GM20000 (cell line): ENCODE measurements around the gene PLCD3.

Source experiments
- DNase-seq: peaks from one replicate; pipeline ENCODE4 v3.0.0; 2012; ENCODE audit warnings: low spot score
- TF ChIP-seq, protein P1 (sequence below): IDR thresholded peaks from 2 replicates; pipeline ENCODE4 v1.5.1; 2012; ENCODE audit warnings: mild to moderate bottlenecking, control low read depth; ENCODE audit errors: extremely low read depth, missing control alignments

The PLCD3 gene

DNA sequence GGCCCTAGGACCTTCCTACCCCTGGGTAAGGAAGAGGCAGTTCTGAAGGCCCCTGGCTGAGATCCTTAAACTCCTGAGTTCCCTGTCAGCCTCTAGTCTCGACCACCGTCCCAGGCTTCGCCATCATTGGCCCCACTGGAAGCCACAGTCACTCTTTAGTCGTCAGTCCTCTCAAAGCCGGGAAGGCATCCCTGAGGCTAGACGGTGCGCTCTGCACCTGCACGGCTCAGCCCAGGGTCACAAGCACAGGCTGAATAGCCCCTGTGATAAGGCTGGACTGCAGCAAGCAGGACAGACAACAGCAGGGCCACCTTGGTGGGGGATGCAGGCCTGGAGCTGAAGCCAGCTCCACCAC, 12.7 kb upstream of the PLCD3 start:
- TF ChIP-seq, protein P1, sequence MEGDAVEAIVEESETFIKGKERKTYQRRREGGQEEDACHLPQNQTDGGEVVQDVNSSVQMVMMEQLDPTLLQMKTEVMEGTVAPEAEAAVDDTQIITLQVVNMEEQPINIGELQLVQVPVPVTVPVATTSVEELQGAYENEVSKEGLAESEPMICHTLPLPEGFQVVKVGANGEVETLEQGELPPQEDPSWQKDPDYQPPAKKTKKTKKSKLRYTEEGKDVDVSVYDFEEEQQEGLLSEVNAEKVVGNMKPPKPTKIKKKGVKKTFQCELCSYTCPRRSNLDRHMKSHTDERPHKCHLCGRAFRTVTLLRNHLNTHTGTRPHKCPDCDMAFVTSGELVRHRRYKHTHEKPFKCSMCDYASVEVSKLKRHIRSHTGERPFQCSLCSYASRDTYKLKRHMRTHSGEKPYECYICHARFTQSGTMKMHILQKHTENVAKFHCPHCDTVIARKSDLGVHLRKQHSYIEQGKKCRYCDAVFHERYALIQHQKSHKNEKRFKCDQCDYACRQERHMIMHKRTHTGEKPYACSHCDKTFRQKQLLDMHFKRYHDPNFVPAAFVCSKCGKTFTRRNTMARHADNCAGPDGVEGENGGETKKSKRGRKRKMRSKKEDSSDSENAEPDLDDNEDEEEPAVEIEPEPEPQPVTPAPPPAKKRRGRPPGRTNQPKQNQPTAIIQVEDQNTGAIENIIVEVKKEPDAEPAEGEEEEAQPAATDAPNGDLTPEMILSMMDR: no peak
- no peak for DNase-seq

DNA sequence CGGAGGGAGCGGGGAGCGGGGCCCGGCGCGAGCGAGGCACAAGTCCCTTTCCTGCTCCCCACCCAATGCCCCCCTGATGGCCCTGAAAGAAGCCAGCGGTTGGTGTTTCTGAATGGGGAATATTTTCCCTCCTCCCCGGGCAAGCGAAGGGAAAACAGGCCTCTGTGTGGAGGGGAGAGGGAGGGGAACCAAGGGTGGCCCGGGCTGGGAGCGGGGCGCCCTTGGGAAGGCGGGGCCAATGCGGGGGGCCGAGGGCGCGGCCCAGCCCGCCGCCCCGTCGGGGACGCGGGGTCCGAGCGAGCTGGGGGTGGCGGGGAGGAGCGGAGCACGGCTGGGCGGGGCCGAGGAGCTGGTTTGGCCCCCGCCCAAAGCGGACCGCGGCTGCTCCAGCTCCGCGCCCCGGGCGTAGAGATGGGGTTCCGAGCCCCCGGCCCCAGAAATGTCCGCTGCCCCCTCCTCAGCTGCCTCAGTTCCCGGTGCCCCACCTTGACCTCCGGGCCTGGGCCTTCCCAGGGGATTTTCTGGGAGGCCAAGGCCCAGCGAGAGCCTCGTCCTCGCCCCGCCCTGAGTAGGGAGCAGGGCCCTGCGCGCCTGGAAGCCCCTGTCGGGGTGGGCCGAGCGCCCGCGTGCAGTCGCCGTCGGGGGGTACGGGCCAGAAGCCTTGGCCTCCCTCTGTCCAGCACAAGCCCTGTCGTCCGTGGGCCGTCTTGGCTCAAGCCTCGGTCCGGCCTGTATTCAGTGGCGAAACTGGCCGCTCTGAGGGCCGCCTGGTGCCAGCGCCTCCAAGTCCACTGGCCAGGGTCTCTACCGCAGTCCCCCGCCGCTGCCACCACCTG, 12.1 kb upstream of the PLCD3 start:
- TF ChIP-seq, protein P1: no peak
- DNase-seq: peak; percentile 61

DNA sequence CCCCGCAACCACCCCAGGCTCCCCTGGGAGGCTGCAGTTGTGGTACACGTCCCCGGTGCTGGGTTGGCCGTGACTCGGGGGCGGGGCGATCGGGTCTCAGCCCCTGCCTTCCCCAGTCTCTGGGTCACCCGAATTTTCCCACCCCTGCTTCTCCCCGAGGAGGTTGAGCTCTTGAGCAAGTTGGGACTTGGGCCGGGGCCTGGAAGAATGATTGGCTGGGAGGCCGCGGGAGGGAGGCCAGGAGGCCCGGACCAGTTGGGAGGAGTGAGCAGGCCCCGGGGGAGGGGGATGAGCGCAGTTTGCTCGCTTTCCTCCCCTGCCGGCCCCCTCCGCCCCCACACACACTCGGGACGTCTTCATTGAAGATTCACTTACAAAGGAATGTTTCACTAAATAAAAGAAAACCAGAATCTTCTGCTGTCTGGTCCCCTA, 11.5 kb upstream of the PLCD3 start:
- TF ChIP-seq, protein P1: no peak
- no peak for DNase-seq

DNA sequence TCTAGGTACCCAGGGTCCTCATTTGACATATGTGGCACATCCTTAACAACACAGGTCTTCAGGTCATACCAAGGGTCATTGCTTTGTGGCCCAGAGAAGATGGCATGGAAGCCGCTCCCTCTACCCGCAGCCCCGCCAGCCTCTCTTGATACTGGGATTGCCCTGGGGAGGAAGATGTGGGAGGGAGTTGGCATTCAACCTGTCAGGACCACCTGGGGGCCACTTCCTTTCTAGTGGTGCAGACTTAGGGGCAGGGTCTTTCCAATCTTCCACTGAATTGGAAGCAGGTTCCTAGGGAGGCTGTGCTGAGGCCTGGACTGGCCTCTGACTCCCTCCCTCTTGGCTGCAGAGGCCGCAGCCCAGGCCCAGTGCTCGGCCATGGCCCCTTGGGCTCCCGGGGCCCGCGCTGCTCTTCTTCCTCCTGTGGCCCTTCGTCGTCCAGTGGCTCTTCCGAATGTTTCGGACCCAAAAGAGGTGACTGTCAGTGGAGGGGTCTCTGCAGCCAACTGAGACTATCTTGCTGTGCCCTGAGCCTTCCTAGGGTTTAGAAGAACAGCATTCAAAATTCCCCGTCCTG, 10.9 kb upstream of the PLCD3 start:
- TF ChIP-seq, protein P1: no peak
- no peak for DNase-seq

DNA sequence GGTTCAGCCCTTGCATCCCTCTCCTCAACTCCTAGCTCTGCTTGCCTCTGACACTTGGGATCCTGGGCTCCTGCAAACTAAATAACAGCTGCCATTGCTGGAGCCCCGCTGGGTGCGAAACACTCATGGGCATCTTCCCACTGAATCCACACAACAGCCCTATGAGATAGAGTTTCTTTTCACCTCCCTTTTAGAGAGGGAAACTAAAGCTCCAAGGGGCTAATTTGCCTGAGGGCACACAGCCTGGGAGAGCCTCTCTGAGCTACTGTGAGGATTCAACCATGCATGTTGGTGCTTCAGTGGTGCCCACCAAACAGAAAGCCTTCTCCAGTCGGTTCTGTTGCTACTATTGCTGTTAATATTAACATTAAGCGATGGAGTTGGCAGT, 7.2 kb upstream of the PLCD3 start:
- no peak for DNase-seq
- TF ChIP-seq, protein P1: no peak

DNA sequence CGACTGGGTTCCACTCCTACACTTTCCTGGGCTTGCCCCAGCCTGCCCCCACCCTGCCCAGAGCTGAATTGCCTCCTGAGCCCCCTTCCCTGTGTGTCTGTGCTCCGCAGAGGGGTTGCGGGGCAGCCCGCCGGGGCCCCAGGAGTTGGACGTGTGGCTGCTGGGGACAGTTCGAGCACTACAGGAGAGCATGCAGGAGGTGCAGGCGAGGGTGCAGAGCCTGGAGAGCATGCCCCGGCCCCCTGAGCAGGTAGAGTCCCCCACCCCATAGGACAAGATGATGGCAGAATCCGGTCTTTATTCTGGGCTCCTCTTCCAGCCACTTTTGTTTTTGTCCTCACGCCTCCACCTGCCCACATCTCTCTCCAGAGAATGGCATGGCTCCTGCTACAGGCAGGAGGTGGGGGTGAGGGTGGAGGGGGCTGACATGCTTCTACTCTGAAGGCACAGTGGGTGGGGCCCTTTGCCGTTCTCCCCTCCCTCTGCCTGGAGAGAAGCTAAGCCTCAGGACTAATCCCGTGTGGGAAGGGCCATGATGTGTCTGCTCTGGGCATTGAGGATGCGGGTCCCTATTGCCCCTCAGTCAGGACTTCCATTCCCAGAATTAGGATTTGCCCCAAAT, 6.7 kb upstream of the PLCD3 start:
- TF ChIP-seq, protein P1: no peak

More for the DNA sequence above, 6.7 kb upstream of the PLCD3 start:
- DNase-seq: no peak
